Spleen (tissue), 13 donors: ENCODE data around the gene KRT34. TPM values are rescaled to one million over a fixed set of nuclear protein-coding genes. Genes with fewer than 3 reads are reported as not detected.
"Not testable (repeated sequence)": the region's sequence is repeated elsewhere in the genome, so short reads cannot be mapped to it uniquely, and the experiment has no call there.

Experiments used
- DNase-seq: peaks from one replicate; pipeline ENCODE4 v3.0.0-alpha.2; 2020
- H3K27ac ChIP-seq, 8 donors: fragments of 200-600 bp; sonication (generic) in 7 of 8; 1 replicate in 4 of 8; 2 replicates in 4 of 8; pipeline versions ENCODE4 v1.5.0 to v1.8.0; 2016 to 2021; ENCODE audit warnings: inconsistent platforms in 4 of 8, mild to moderate bottlenecking in 4 of 8, moderate library complexity in 1 of 8
- H3K27me3 ChIP-seq, 7 donors: fragments of 200-600 bp; sonication (generic) in 6 of 7; replicated peaks in 1 of 7; 1 replicate in 4 of 7; 2 replicates in 3 of 7; pipeline versions ENCODE4 v1.5.0 to v1.8.0; 2016 to 2021; ENCODE audit warnings: inconsistent platforms in 3 of 7, mild to moderate bottlenecking in 1 of 7
- H3K36me3 ChIP-seq, 6 donors: fragments of 200-600 bp; sonication (generic) in 5 of 6; 1 replicate in 4 of 6; 2 replicates in 2 of 6; pipeline versions ENCODE4 v1.5.0 to v1.8.0; 2016 to 2021; ENCODE audit warnings: inconsistent platforms in 2 of 6
- H3K4me1 ChIP-seq, 6 donors: fragments of 200-600 bp; sonication (generic) in 5 of 6; 1 replicate in 3 of 6; 2 replicates in 3 of 6; pipeline versions ENCODE4 v1.5.0 to v1.8.0; 2016 to 2021; ENCODE audit warnings: inconsistent platforms in 3 of 6
- H3K4me3 ChIP-seq, 8 donors: fragments of 200-600 bp; sonication (generic) in 7 of 8; 1 replicate in 4 of 8; 2 replicates in 4 of 8; pipeline versions ENCODE4 v1.5.0 to v1.8.0; 2016 to 2021; ENCODE audit warnings: inconsistent platforms in 4 of 8, mild to moderate bottlenecking in 4 of 8, moderate library complexity in 2 of 8
- H3K9me3 ChIP-seq, 8 donors: fragments of 200-600 bp; sonication (generic) in 7 of 8; 1 replicate in 4 of 8; 2 replicates in 4 of 8; pipeline versions ENCODE4 v1.5.0 to v1.8.0; 2016 to 2021; ENCODE audit warnings: inconsistent platforms in 4 of 8
- CTCF ChIP-seq, 11 experiments: fragments of 200-600 bp in 7 of 11; fragments of 450-650 bp in 4 of 11; sonication (generic) in 4 of 11; IDR thresholded peaks in 8 of 11; conservative IDR thresholded peaks in 3 of 11; 1 replicate in 7 of 11; 2 replicates in 4 of 11; pipeline versions ENCODE4 v1.4.0 to v1.8.0; 2016 to 2021; ENCODE audit warnings: antibody characterized with exemption in 11 of 11, inconsistent platforms in 4 of 11, mild to moderate bottlenecking in 1 of 11
- POLR2A ChIP-seq, 3 donors: fragments of 450-650 bp; IDR thresholded peaks; one replicate each; pipeline ENCODE4 v1.5.1; 2017; ENCODE audit warnings: antibody characterized with exemption in 3 of 3, mild to moderate bottlenecking in 1 of 3
- POLR2AphosphoS5 ChIP-seq, 3 donors: sonication (generic); formaldehyde crosslinking; IDR thresholded peaks; one replicate each; pipeline ENCODE4 v1.5.1; 2017; ENCODE audit warnings: antibody characterized with exemption in 3 of 3
- WGBS, 5 donors: extraction: QIAGEN DNeasy Blood & Tissue Kit in 3 of 5; methylation state at CpG; one replicate each; pipeline versions ENCODE4 v1.1.5 to v1.1.7; 2013 to 2018; 5-methylcytosine and 5-hydroxymethylcytosine counted together
- intact Hi-C: fragments of 100-400 bp; cut with DNase I; formaldehyde crosslinking; loops from one replicate; pipeline ENCODE4 v1.15.0; 2023; ENCODE audit warnings: low total_unique reads
- long read RNA-seq, 2 donors: transcript quantifications; one replicate each; lab custom pipeline, GENCODE V29; 2026
- polyA plus RNA-seq, 3 donors: library from polyadenylated mRNA; stranded (reverse); fragments of 200-250 nt; gene quantifications; one replicate each; pipeline ENCODE4 v1.2.1, GENCODE V29; 2013
- total RNA-seq, 7 donors: library from RNA; depleted of rRNA in 3 of 7; stranded (reverse); fragments of >200 nt in 3 of 7; fragmentation: NEBNext Ultra II Directional in 4 of 7; extraction: Animal tissue kit (Norgen Biotek cat#: 25700) in 4 of 7; gene quantifications; one replicate each; pipeline versions ENCODE4 v1.1.0 to v1.2.1, GENCODE V29; 2016 to 2021
- donor health status: healthy with polysubstance abuse.
- donor health status: DM: no; HTN: no; CAD: no; lungs with moderate emphysema.
- donor health status: DM: no; HTN: no; CAD: no.
- donor health status: Bipolar disorder and iron deficiency.
- donor health status: healthy.
- donor health status: DM: no; HTN: no; CAD: no.
- donor health status: DM: yes; HTN: yes; CAD: no.

Gene KRT34
- total RNA-seq (not detected), polyA plus RNA-seq (not detected)
- long read RNA-seq, donor 1: 0 reads
- long read RNA-seq, donor 2: 0 reads

- H3K4me1 ChIP-seq, H3K36me3 ChIP-seq, DNase-seq, H3K4me3 ChIP-seq, intact Hi-C loops, H3K27ac ChIP-seq: not testable (repeated sequence)
- peaks cover 0 to 36% (median 0%) of the 10 kb centered on the region in 7 donors for H3K27me3 ChIP-seq
- 88 to 94% (median 91%) methylated on average over 10 to 13 of the region's 13 CpGs for WGBS, 5 donors
- peaks cover 0 to 18% (median 15%) of the 10 kb centered on the region in 8 donors for H3K9me3 ChIP-seq
Measured at GRCh38 chr17:41381943-41382342, at the start of gene KRT34. Gene KRT34 (minus strand): TSS chr17:41382306. CDS start chr17:41382246, 60 bp downstream.

GRCh38 chr17:41430376-41430775 is 48.3 kb upstream of the KRT34 start:
- intact Hi-C loops, H3K4me3 ChIP-seq, DNase-seq, H3K9me3 ChIP-seq, H3K36me3 ChIP-seq, H3K4me1 ChIP-seq, H3K27ac ChIP-seq: not testable (repeated sequence)
- peaks cover 0 to 17% (median 0%) of the 10 kb centered on the region in 7 donors for H3K27me3 ChIP-seq
- WGBS, 5 donors: 85 to 91% (median 90%) methylated on average over 9 of the region's 9 CpGs

GRCh38 chr17:41429667-41430066 is 47.6 kb upstream of the KRT34 start:
- DNase-seq: no peak
- intact Hi-C loops: no loop called here
- TF ChIP-seq CTCF (IDR thresholded peaks at IDR 0.05 in 8 of 11, conservative IDR thresholded peaks at IDR 0.05 in 3 of 11): no peak
- TF ChIP-seq POLR2A (IDR thresholded peaks at IDR 0.05): no peak
- TF ChIP-seq POLR2AphosphoS5 (IDR thresholded peaks at IDR 0.05): no peak
- 69 to 78% (median 75%) methylated on average over 7 of the region's 7 CpGs for WGBS, 5 donors
- H3K4me1 ChIP-seq: peaks cover 0 to 4% (median 0%) of the 10 kb centered on the region in 6 donors
- no peaks in the 10 kb centered on the region for H3K36me3 ChIP-seq
- H3K4me3 ChIP-seq: no peak overlapping the region
- H3K27ac ChIP-seq: no peak overlapping the region
- H3K27me3 ChIP-seq: peaks cover 0 to 17% (median 0%) of the 10 kb centered on the region in 7 donors
- H3K9me3 ChIP-seq: no peaks in the 10 kb centered on the region

GRCh38 chr17:41428591-41429291 is 46.6 kb upstream of the KRT34 start:
- Histone ChIP-seq H3K27ac (no peak overlapping the region), H3K9me3 (no peaks in the 10 kb centered on the region), H3K27me3 (peaks cover 0 to 17% (median 0%) of the 10 kb centered on the region in 7 donors), H3K36me3 (no peaks in the 10 kb centered on the region), H3K4me1 (peaks cover 0 to 2% (median 0%) of the 10 kb centered on the region in 6 donors), H3K4me3 (no peak overlapping the region)
- TF ChIP-seq POLR2AphosphoS5 (IDR thresholded peaks at IDR 0.05): no peak
- TF ChIP-seq CTCF (IDR thresholded peaks at IDR 0.05 in 8 of 11, conservative IDR thresholded peaks at IDR 0.05 in 3 of 11): no peak
- no peak for TF ChIP-seq POLR2A (IDR thresholded peaks at IDR 0.05)
- 57 to 78% (median 71%) methylated on average over 4 of the region's 4 CpGs for WGBS, 5 donors
- no peak for DNase-seq
- intact Hi-C loops: no loop called here

GRCh38 chr17:41424111-41424635 is 42.1 kb upstream of the KRT34 start, which contains the start of gene KRT37:
Gene KRT37 (minus strand): TSS chr17:41424585. CDS start chr17:41424523, 62 bp downstream.
- TF ChIP-seq POLR2AphosphoS5 (IDR thresholded peaks at IDR 0.05): no peak
- no peak for TF ChIP-seq CTCF (IDR thresholded peaks at IDR 0.05 in 8 of 11, conservative IDR thresholded peaks at IDR 0.05 in 3 of 11)
- no peak for TF ChIP-seq POLR2A (IDR thresholded peaks at IDR 0.05)
- 89 to 95% (median 93%) methylated on average over 11 to 13 of the region's 13 CpGs for WGBS, 5 donors
- intact Hi-C loops: no loop called here
- no peak within 1 kb of the TSS for H3K27ac ChIP-seq
- no peaks in the 10 kb centered on the region for H3K36me3 ChIP-seq
- no peaks in the 10 kb centered on the region for H3K4me1 ChIP-seq
- no peak within 1 kb of the TSS for H3K4me3 ChIP-seq
- no peak for DNase-seq
- no peaks in the 10 kb centered on the region for H3K9me3 ChIP-seq
- no peaks in the 10 kb centered on the region for H3K27me3 ChIP-seq

- H3K9me3 ChIP-seq, DNase-seq, H3K27ac ChIP-seq, intact Hi-C loops, H3K27me3 ChIP-seq, H3K4me3 ChIP-seq, H3K4me1 ChIP-seq, H3K36me3 ChIP-seq: not testable (repeated sequence)
- WGBS, 5 donors: 76 to 89% (median 86%) methylated on average over 9 to 11 of the region's 11 CpGs
Measured at GRCh38 chr17:41422586-41422985, 40.5 kb upstream of the KRT34 start.
